H9 (cell line): ENCODE results near the gene GUCY2F. TPM values are rescaled to one million over a fixed set of nuclear protein-coding genes. Genes with fewer than 3 reads are reported as not detected.

ENCODE experiments used
- DNase-seq: peaks from one replicate; pipeline ENCODE4 v3.0.0-alpha.2; 2017
- H2AFZ ChIP-seq: one replicate; pipeline ENCODE4 v1.6.1; 2013; ENCODE audit warnings: mild to moderate bottlenecking, low read length, control low read depth, moderate library complexity
- H2AK5ac ChIP-seq: 2 replicates; pipeline ENCODE4 v1.6.1; 2013; ENCODE audit warnings: low read length, control low read depth, mixed read lengths; ENCODE audit not compliant: insufficient read length
- H2BK120ac ChIP-seq: one replicate; pipeline ENCODE4 v1.6.1; 2013; ENCODE audit warnings: low read depth, mild to moderate bottlenecking, low read length, control low read depth, inconsistent platforms; ENCODE audit not compliant: poor library complexity, severe bottlenecking
- H2BK12ac ChIP-seq: 2 replicates; pipeline ENCODE4 v1.6.1; 2013; ENCODE audit warnings: low read length, control low read depth, mixed read lengths, low read depth; ENCODE audit not compliant: insufficient read length
- H2BK15ac ChIP-seq: 2 replicates; pipeline ENCODE4 v1.6.1; 2013; ENCODE audit warnings: low read depth, low read length, control low read depth
- H2BK20ac ChIP-seq: one replicate; pipeline ENCODE4 v1.6.1; 2013; ENCODE audit warnings: low read depth, mild to moderate bottlenecking, low read length, control low read depth, inconsistent platforms; ENCODE audit not compliant: poor library complexity, severe bottlenecking
- H2BK5ac ChIP-seq: 2 replicates; pipeline ENCODE4 v1.6.1; 2013; ENCODE audit warnings: low read length, control low read depth, mixed read lengths; ENCODE audit not compliant: insufficient read length
- H3K14ac ChIP-seq: 2 replicates; pipeline ENCODE4 v1.6.1; 2013; ENCODE audit warnings: low read length, control low read depth; ENCODE audit not compliant: insufficient read depth
- H3K18ac ChIP-seq: 2 replicates; pipeline ENCODE4 v1.6.1; 2013; ENCODE audit warnings: low read depth, mild to moderate bottlenecking, mixed read lengths, low read length, control low read depth; ENCODE audit not compliant: insufficient read length
- H3K23ac ChIP-seq: 2 replicates; pipeline ENCODE4 v1.6.1; 2013; ENCODE audit warnings: low read length, control low read depth, mixed read lengths, low read depth; ENCODE audit not compliant: insufficient read length
- H3K23me2 ChIP-seq: 2 replicates; pipeline ENCODE4 v1.6.1; 2013; ENCODE audit warnings: low read depth, mild to moderate bottlenecking, mixed read lengths, low read length, control low read depth; ENCODE audit not compliant: insufficient read length, poor library complexity, severe bottlenecking
- H3K27ac ChIP-seq: 2 replicates; pipeline ENCODE4 v1.5.1; 2013; ENCODE audit warnings: low read length, control low read depth, mixed read lengths, low read depth; ENCODE audit not compliant: insufficient read length
- H3K27me3 ChIP-seq: 2 replicates; pipeline ENCODE4 v1.6.1; 2013; ENCODE audit warnings: low read length, control low read depth, inconsistent platforms; ENCODE audit not compliant: insufficient read depth
- H3K4ac ChIP-seq: 2 replicates; pipeline ENCODE4 v1.6.1; 2013; ENCODE audit warnings: low read depth, mild to moderate bottlenecking, control low read depth, inconsistent platforms, low read length, moderate library complexity
- H3K4me1 ChIP-seq: 2 replicates; pipeline ENCODE4 v1.6.1; 2013; ENCODE audit warnings: low read length, control low read depth, inconsistent platforms; ENCODE audit not compliant: insufficient read depth
- H3K4me2 ChIP-seq: 2 replicates; pipeline ENCODE4 v1.6.1; 2013; ENCODE audit warnings: low read length, control low read depth, mixed read lengths; ENCODE audit not compliant: insufficient read length, insufficient read depth
- H3K56ac ChIP-seq: 2 replicates; pipeline ENCODE4 v1.6.1; 2013; ENCODE audit warnings: low read depth, mild to moderate bottlenecking, mixed read lengths, low read length, control low read depth; ENCODE audit not compliant: insufficient read length
- H3K79me1 ChIP-seq: 2 replicates; pipeline ENCODE4 v1.6.1; 2013; ENCODE audit warnings: low read depth, mild to moderate bottlenecking, moderate library complexity, low read length, control low read depth, inconsistent platforms; ENCODE audit not compliant: insufficient read depth, poor library complexity, severe bottlenecking
- H3K79me2 ChIP-seq: 2 replicates; pipeline ENCODE4 v1.6.1; 2013; ENCODE audit warnings: low read length, control low read depth, inconsistent platforms; ENCODE audit not compliant: insufficient read depth
- H3K9ac ChIP-seq: 2 replicates; pipeline ENCODE4 v1.6.1; 2013; ENCODE audit warnings: low read length, control low read depth, mixed read lengths; ENCODE audit not compliant: insufficient read length; ENCODE audit errors: extremely low read depth
- H3K9me3 ChIP-seq: one replicate; pipeline ENCODE4 v1.6.1; 2013; ENCODE audit warnings: low read depth, low read length, inconsistent platforms; ENCODE audit not compliant: control insufficient read depth
- H3T11ph ChIP-seq: one replicate; pipeline ENCODE4 v1.6.1; 2013; ENCODE audit warnings: mild to moderate bottlenecking, low read length, control low read depth, inconsistent platforms
- H4K20me1 ChIP-seq: one replicate; pipeline ENCODE4 v1.6.1; 2013; ENCODE audit not compliant: control insufficient read depth, insufficient read length, insufficient read depth
- H4K5ac ChIP-seq: 2 replicates; pipeline ENCODE4 v1.6.1; 2013; ENCODE audit warnings: low read depth, mild to moderate bottlenecking, mixed read lengths, low read length, control low read depth; ENCODE audit not compliant: insufficient read length
- H4K8ac ChIP-seq: replicated peaks from 2 replicates; pipeline ENCODE4 v1.6.1; 2013; ENCODE audit warnings: low read length, control low read depth, mixed read lengths, low read depth; ENCODE audit not compliant: insufficient read length
- H4K91ac ChIP-seq: 2 replicates; pipeline ENCODE4 v1.6.1; 2013; ENCODE audit warnings: low read depth, mild to moderate bottlenecking, moderate library complexity, mixed read lengths, low read length, control low read depth; ENCODE audit not compliant: insufficient read length
- H3K27ac Mint-ChIP-seq, 3 experiments: 2 replicates in 2 of 3; 3 replicates in 1 of 3; pipeline ENCODE4 v1.8.0; 2020 to 2021; ENCODE audit warnings: mixed read lengths in 3 of 3, mild to moderate bottlenecking in 1 of 3, moderate library complexity in 1 of 3
- H3K27me3 Mint-ChIP-seq: 2 replicates; pipeline ENCODE4 v1.8.0; 2021; ENCODE audit warnings: low read depth, mild to moderate bottlenecking, moderate library complexity, mixed read lengths
- H3K36me3 Mint-ChIP-seq, 3 experiments: 2 replicates in 2 of 3; 3 replicates in 1 of 3; pipeline ENCODE4 v1.8.0; 2020 to 2021; ENCODE audit warnings: low read depth in 3 of 3, mixed read lengths in 3 of 3; ENCODE audit not compliant: insufficient read depth in 1 of 3
- H3K4me1 Mint-ChIP-seq, 2 experiments: 2 replicates each; pipeline ENCODE4 v1.8.0; 2020; ENCODE audit warnings: mixed read lengths in 2 of 2
- H3K4me3 Mint-ChIP-seq, 2 experiments: 2 replicates in 1 of 2; 3 replicates in 1 of 2; pipeline ENCODE4 v1.8.0; 2020 to 2021; ENCODE audit warnings: mild to moderate bottlenecking in 2 of 2, mixed read lengths in 2 of 2, moderate library complexity in 1 of 2
- H3K9me3 Mint-ChIP-seq, 2 experiments: 2 replicates in 1 of 2; 3 replicates in 1 of 2; pipeline ENCODE4 v1.8.0; 2020; ENCODE audit warnings: mild to moderate bottlenecking in 2 of 2, mixed read lengths in 2 of 2, moderate library complexity in 1 of 2
- WGBS: extraction: QIAGEN DNeasy Blood & Tissue Kit; methylation state at CpG from one replicate; pipeline ENCODE4 v1.1.7; 2013; ENCODE audit warnings: missing lambda C conversion rate, low lambda C conversion rate, mixed read lengths; ENCODE audit not compliant: insufficient read length; ENCODE audit errors: extremely low coverage; 5-methylcytosine and 5-hydroxymethylcytosine counted together
- total RNA-seq: library from RNA; stranded (reverse); gene quantifications from 2 replicates; pipeline ENCODE4 v1.2.1, GENCODE V29; 2021
- TF ChIP-seq, protein P1 (sequence below): fragments of 200-600 bp; sonication (generic); conservative IDR thresholded peaks from 3 replicates; pipeline ENCODE4 v1.8.0; 2021; ENCODE audit warnings: antibody characterized with exemption, mild to moderate bottlenecking

The GUCY2F gene
- total RNA-seq, 1 experiment from 2014 or later: 0.11 TPM

DNA sequence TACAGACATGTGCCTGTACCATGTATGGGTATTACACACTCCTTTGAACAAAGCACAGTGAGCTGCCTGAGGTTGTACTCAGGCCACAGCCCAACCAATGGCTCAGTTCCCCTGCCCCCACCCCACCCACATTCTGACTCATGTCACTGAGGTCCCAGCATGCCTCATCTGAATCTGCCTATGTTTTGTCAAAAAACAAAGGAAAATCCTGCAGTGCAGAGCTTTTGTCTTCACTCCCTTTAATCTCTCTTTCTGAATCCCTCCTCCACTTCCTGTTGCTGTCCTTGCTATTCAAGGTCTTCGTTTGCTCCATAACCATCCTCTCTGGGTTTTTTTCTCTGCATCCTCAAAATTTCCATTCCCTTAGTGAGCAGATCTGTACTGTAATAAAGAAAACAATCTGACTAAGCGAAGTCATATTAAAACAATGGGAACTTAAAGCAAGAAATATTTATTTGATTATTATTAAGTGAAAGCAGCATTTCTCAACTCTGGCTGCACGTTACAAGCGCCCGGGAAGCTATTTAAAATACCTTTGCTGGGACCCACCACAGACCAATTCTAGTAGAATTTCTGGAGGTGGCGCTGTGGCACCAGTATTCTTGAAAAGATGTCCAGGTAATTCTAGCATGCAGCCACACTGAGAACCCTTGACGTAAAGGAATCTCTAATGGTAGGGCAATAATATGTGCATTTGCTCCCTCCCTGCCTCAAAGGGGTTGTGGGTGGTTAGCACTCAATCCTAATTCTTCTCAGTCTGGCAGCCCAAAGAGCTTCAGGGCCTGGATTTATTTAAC, 8.7 kb downstream of the GUCY2F start:
- Histone ChIP-seq H3K9ac (no peak overlapping the region), H3K4me2 (peak overlapping the region; percentile 17), H4K91ac (no peak overlapping the region), H3K79me2 (no peaks in the 10 kb centered on the region), H3K27ac (peak overlapping the region; percentile 96), H3K79me1 (no peaks in the 10 kb centered on the region), H2BK15ac (no peak overlapping the region), H3T11ph (no peak overlapping the region), H2BK120ac (no peak overlapping the region), H4K5ac (peak overlapping the region; percentile 34), H3K18ac (peak overlapping the region; percentile 93), H3K4me1 (peaks cover 10% of the 10 kb centered on the region), H3K23ac (no peak overlapping the region), H3K14ac (no peak overlapping the region), H3K56ac (no peak overlapping the region), H3K9me3 (no peaks in the 10 kb centered on the region), H4K20me1 (no peaks in the 10 kb centered on the region), H2AK5ac (peak overlapping the region; percentile 89), H2BK20ac (no peak overlapping the region), H3K23me2 (no peaks in the 10 kb centered on the region), H2AFZ (no peak overlapping the region), H2BK12ac (peak overlapping the region; percentile 68), H4K8ac (peak overlapping the region; percentile 63), H2BK5ac (peak overlapping the region; percentile 37), H3K27me3 (no peaks in the 10 kb centered on the region), H3K4ac (no peak overlapping the region)
- TF ChIP-seq, protein P1, sequence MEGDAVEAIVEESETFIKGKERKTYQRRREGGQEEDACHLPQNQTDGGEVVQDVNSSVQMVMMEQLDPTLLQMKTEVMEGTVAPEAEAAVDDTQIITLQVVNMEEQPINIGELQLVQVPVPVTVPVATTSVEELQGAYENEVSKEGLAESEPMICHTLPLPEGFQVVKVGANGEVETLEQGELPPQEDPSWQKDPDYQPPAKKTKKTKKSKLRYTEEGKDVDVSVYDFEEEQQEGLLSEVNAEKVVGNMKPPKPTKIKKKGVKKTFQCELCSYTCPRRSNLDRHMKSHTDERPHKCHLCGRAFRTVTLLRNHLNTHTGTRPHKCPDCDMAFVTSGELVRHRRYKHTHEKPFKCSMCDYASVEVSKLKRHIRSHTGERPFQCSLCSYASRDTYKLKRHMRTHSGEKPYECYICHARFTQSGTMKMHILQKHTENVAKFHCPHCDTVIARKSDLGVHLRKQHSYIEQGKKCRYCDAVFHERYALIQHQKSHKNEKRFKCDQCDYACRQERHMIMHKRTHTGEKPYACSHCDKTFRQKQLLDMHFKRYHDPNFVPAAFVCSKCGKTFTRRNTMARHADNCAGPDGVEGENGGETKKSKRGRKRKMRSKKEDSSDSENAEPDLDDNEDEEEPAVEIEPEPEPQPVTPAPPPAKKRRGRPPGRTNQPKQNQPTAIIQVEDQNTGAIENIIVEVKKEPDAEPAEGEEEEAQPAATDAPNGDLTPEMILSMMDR: peak; percentile 82
- Mint-ChIP-seq H3K9me3 (no peaks in the 10 kb centered on the region; a peak in 1 of 5 replicates), H3K4me1 (peaks cover 22 to 28% of the 10 kb centered on the region in 2 experiments), H3K36me3 (no peaks in the 10 kb centered on the region; a peak in 1 of 7 replicates), H3K4me3 (peak overlapping the region; percentile 27 to 42; a peak in 3 of 5 replicates), H3K27ac (peak overlapping the region; percentile 96 to 98 (median 97)), H3K27me3 (no peaks in the 10 kb centered on the region)
- no CpG with 5 or more reads among the region's 7 CpGs for WGBS
- DNase-seq: peak; percentile 83
